ENCODE measurements around the gene RALY.
"Not testable (repeated sequence)": the region's sequence is repeated elsewhere in the genome, so short reads cannot be mapped to it uniquely, and the experiment has no call there.

RALY gene

DNA sequence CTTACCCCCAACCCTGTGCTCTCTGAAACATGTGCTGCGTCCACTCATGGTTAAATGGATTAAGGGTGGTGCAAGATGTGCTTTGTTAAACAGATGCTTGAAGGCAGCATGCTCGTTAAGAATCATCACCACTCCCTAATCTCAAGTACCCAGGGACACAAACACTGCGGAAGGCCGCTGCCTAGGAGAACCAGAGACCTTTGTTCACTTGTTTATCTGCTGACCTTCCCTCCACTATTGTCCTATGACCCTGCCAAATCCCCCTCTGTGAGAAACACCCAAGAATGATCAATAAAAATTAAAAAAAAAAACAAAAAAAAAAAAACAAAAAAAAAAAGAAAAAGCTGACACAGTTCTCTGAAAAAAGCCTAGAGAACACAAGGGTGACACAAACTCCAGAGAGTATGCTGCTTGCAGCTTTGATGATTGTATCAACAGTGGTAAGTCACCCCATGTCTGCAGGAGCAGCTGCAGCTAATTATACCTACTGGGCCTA, 139.7 kb downstream of the RALY start:
- not testable (repeated sequence) for DNase-seq (ENCODE audit: low read depth, low spot score)

Measured in activated CD4-positive, CD25-positive, alpha-beta regulatory T cell treated with anti-CD3 and anti-CD28 coated beads, Interleukin-2, amount 50 U/mL, for 16 hours (primary cell).